Limb (tissue), 2 donors: ENCODE measurements around the gene BCL2L1.
"Not testable (repeated sequence)": the region's sequence is repeated elsewhere in the genome, so short reads cannot be mapped to it uniquely, and the experiment has no call there.

Experiments
- DNase-seq, 2 donors: peaks; one replicate each; pipeline ENCODE4 v3.0.0-alpha.2; 2016; ENCODE audit errors: extremely low spot score in 2 of 2

Gene BCL2L1

GRCh38 chr20:31653561-31653960, 69.1 kb downstream of the BCL2L1 start:
- DNase-seq, result no peak

DNA sequence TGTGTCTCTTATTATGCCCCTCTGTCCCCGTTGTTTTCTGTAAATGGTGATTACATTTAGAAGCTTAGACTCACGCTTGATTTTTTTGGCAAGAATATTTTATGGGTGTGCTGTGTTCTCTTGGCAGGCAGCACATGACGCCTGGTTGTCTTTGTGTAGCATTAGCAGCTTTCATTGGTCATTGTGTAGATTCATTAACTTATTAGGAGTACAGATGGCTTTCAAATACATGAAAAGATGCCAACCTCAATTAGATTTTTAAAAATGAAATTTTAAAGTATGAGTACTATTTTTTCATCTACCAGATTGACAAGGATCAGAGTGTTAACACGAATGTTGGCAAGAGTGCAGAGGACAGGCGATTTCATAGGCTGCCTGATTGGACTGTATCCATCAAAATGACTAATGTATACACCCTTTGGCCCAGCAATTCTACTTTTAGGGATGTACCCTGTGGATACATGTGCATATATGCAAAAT, 69.7 kb downstream of the BCL2L1 start:
- DNase-seq, result no peak

- DNase-seq, result not testable (repeated sequence)
These were observed 74.6 kb downstream of the BCL2L1 start for GRCh38 chr20:31648104-31648503.

GRCh38 chr20:31644701-31645100, 78.0 kb downstream of the BCL2L1 start:
- DNase-seq, result no peak

DNA sequence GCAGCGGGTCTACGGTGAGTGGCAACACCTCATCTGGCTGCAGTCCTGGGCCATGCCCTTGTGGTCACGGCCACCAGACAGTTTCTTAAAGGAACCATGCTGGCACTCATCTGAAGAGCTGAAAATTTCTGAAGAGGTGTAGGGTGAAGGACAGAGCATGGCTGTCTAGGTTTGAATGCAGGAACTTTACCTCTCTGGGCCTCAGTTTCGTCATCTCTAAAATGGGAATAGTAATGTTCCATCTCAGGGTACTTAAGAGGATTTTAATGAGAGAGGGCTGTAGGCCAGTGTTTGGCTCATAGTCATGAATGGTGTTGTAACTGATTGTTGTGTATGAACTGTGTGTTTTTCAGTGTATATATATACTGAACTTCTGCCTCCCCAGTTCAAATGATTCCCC, 79.1 kb downstream of the BCL2L1 start:
- no peak for DNase-seq

GRCh38 chr20:31642837-31643236, 79.8 kb downstream of the BCL2L1 start:
- DNase-seq, result no peak

- no peak for DNase-seq
These were observed 81.3 kb downstream of the BCL2L1 start for GRCh38 chr20:31641391-31641790.

- no peak for DNase-seq
These were observed 82.4 kb downstream of the BCL2L1 start for GRCh38 chr20:31640259-31640658.

- no peak for DNase-seq
These were observed 83.9 kb downstream of the BCL2L1 start for GRCh38 chr20:31638816-31639215.

- DNase-seq, result no peak
These were observed 84.4 kb downstream of the BCL2L1 start for GRCh38 chr20:31638317-31638716.

GRCh38 chr20:31637660-31638059, 85.0 kb downstream of the BCL2L1 start, which contains the start of gene COX4I2:
Gene COX4I2 (plus strand): TSS chr20:31637912. CDS start chr20:31639018, 1,106 bp downstream.
- DNase-seq, result no peak

DNA sequence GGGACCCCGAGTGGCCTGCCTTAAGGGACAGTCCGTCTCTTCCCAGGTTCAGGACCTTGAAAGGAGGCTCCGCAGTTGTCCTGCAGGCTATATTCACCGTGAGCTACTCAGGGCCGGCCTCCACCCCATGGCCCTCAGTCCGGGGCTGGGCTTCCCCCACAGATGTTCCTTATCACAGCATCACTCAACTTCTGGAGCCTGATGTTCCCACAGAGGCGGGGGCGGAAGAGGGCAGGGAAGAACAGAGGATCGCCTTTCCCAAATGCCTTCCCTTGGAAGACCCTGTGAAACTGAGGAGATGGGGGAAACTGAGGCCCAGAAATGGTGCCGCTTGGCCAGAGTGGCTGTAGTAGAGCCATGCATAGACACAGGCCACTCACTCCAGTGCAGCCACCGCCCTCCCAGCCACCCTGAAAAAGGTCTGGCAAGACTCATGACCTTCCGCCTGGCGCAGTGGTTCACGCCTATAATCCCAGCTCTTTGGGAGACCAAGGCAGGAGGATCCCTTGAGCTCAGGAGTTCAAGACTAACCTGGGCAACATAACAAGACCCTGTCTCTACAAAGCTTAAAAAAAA, 89.2 kb downstream of the BCL2L1 start:
- no peak for DNase-seq

DNA sequence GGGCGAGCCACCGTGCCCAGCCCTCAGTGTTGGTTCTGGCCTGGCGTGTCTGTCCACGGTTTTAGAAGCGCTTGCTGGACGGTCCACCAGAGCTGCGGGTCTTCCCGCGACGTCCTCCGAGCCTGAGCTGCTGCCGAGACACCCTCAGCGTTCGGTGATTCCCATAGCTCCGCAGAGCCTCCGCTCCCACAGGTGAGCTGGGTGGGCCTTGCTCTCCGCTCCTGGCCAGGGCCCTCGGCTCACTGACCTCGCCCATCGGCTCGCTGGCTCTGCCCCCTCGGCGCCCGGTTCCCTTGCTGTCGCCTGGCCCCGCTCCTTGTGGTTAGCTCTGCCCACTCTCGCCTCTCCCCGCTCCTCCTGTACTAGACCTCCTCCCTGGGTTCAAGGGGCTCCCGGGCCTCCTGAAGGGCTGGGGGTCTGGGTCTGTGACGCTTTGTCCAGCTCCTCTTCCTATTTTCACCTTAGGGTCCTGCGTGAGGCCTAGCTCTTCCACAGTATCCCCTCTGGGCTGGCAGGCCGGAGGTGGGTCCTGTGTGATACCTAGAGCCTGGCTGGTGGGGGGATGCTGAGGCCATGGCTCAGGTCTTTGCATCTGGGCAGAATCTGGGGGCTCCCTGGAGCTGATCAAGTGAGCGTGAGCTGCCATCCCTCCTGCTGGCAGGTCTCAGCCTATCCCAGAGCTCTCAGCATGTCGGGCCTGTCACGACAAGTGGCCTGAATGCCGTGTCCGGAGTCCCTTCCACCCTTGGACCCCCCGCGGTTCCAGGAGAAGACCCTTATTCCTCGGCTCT, 89.9 kb downstream of the BCL2L1 start:
- no peak for DNase-seq

- DNase-seq, result peak in 1 of 2 donors; percentile 62
These were observed 92.4 kb downstream of the BCL2L1 start for GRCh38 chr20:31630187-31630790.

DNA sequence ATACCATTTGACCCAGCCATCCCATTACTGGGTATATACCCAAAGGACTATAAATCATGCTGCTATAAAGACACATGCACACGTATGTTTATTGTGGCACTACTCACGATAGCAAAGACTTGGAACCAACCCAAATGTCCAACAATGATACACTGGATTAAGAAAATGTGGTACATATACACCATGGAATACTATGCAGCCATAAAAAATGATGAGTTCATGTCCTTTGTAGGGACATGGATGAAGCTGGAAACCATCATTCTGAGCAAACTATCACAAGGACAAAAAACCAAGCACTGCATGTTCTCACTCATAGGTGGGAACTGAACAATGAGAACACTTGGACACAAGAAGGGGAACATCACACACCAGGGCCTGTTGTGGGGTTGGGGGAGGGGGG, 94.6 kb downstream of the BCL2L1 start:
- DNase-seq, result not testable (repeated sequence)

DNA sequence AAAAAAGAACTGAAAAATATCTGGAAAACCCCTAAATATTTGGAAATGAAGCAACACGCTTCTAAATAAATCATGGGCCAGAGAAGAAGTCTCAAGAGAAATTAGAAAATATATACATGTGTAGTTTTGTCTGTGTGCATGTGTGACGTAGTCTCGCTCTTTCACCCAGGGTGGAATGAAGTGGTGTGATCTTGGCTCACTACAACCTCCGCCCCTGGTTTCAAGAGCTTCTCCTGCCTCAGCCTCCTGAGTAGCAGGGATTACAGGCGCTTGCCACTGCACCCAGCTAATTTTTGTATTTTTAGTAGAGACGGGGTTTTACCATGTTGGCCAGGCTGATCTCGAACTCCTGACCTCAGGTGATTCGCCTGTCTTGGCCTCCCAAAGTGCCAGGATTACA, 96.1 kb downstream of the BCL2L1 start:
- not testable (repeated sequence) for DNase-seq

DNA sequence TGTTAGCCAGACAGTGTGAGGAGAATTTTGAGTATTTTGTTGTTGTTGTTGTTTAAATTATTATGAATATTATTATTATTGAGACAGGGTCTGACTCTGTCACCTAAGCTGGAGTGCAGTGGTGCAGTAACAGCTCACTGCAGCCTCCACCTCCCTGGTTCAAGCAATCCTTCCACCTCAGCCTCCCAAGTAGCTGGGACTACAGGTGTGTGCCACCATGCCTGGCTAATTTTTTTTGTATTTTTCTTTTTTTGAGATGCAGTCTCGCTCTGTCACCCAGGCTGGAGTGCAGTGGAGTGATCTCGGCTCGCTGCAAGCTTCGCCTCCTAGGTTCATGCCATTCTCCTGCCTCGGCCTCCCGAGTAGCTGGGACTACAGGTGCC, 99.6 kb downstream of the BCL2L1 start:
- DNase-seq, result not testable (repeated sequence)

GRCh38 chr20:31620246-31620645, 102.4 kb downstream of the BCL2L1 start:
- DNase-seq, result no peak

GRCh38 chr20:31617432-31618104, 105.1 kb downstream of the BCL2L1 start:
- DNase-seq, result no peak

DNA sequence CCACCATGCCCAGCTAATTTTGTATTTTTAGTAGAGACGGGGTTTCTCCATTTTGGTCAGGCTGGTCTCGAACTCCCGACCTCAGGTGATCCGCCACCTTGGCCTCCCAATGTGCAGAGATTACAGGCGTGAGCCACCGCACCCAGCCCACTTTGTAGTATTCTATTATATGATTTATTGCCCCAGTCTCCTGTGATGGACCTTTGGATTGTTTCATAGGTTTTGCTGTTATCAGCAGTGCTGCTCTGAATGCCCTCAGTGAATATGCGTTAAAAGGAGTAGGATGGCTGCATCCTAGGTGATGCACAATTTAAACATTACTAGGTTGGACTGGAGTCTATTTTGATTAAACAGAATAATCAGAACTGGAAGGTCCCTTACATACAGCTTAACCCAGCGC, 107.3 kb downstream of the BCL2L1 start:
- no peak for DNase-seq
